ENCODE results near the gene C20orf96. TPM values are rescaled to one million over a fixed set of nuclear protein-coding genes. Genes with fewer than 3 reads are reported as not detected.
"Not testable (repeated sequence)": the region's sequence is repeated elsewhere in the genome, so short reads cannot be mapped to it uniquely, and the experiment has no call there.

Gene C20orf96, protein sequence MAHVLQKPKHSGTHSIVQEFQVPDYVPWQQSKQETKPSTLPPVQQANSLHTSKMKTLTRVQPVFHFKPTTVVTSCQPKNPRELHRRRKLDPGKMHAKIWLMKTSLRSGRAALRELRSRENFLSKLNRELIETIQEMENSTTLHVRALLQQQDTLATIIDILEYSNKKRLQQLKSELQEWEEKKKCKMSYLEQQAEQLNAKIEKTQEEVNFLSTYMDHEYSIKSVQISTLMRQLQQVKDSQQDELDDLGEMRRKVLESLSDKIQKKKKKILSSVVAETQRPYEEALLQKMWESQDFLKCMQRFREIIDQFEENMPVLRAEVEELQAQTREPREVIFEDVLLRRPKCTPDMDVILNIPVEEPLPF
- total RNA-seq, result 4.3 and 4.7 TPM in 2 replicates

DNA sequence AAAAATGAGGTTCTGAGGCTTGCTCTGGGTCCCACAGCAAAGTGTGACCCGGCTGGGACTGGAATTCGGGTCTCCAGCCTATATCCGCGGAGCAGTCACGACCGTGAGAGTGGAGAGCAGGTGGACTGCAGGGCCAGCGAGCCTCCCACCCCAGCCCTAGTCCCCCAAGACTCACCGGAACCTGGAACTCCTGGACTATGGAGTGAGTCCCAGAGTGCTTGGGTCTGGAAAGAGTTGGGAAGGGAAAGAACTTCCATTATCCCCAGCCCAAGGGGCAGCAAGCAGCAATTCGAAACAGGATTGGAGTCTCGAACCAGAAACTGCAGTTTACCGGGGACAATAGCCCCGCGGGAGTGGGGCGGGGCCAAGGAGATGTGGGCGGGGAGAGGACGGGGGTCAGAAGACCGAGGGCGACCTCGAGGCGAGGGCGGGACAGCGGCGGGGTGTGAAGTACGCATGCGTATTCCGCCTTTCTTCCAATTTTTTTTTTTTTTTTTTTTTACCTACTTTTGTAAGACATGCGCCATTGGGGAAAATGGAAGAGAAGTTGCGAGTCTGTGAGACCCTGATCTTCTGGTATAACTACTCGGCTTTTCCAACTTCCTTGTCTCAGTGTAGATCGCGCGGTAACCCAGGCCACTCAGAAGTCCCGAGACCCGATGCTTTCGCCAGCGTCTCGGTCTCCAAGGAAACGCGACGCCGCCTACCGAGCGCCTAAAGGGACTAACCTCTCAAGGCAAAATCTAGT is at the start of gene C20orf96:
Gene C20orf96, minus strand, starts transcription at position 667 of the 748 bp plus-strand sequence. Its CDS starts 140 bp downstream, at position 527.
- Mint-ChIP-seq H3K36me3 (ENCODE audit: low read depth) (peaks cover 3% of the 10 kb centered on the region), H3K27me3 (ENCODE audit: insufficient read depth) (no peaks in the 10 kb centered on the region), H3K9me3 (no peaks in the 10 kb centered on the region), H3K27ac (peak within 1 kb of the TSS; percentile 74), H3K4me1 (ENCODE audit: low read depth) (peaks cover 29% of the 10 kb centered on the region), H3K4me3 (no peak within 1 kb of the TSS)
- intact Hi-C loops (cut with micrococcal nuclease), result loop anchor here (1.0 kb wide), 3 partner anchors 8 to 34 kb away; no protein-coding TSS in a partner anchor
- DNase-seq (ENCODE audit: low spot score), result peak; percentile 81

DNA sequence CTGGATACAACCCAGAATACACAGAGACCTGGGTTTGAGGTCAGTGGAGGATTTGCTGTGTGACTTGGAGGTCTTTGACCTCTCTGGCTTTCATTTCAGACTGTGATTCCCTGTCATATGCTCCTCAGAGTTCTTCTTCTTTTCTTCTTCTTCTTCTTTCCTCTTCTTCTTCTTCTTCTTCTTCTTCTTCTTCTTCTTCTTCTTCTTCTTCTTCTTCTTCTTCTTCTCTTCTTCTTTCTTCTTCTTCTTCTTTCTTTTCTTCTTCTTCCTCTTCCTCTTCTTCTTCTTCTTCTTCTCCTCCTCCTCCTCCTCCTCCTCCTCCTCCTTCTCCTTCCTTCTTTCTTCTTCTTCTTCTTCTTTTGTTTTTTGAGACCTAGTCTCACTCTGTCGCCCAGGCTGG is 45.5 kb upstream of the C20orf96 start:
- intact Hi-C loops (cut with micrococcal nuclease); H3K4me1 Mint-ChIP-seq (ENCODE audit: low read depth); H3K4me3 Mint-ChIP-seq; H3K36me3 Mint-ChIP-seq (ENCODE audit: low read depth); H3K27me3 Mint-ChIP-seq (ENCODE audit: insufficient read depth); DNase-seq (ENCODE audit: low spot score); H3K27ac Mint-ChIP-seq; H3K9me3 Mint-ChIP-seq: not testable (repeated sequence)

DNA sequence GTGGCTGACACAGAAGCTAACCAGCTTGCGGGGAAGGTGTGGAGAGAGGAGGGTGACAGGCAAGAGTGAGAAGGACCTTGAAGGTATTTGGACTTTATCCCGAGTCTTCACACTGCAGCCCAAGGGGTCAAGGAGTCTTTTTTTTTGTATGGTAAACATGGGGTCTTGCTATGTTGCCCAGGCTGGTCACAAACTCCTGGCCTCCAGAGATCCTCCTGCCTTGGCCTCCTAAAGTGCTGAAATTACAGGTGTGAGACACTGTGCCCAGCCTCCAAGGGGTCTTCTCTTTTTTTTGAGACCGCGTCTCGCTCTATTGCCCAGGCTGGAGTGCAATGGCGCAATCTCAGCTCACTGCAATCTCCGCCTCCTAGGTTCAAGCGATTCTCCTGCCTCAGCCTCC is 44.0 kb upstream of the C20orf96 start:
- peaks cover 3% of the 10 kb centered on the region for H3K27me3 Mint-ChIP-seq (ENCODE audit: insufficient read depth)
- H3K27ac Mint-ChIP-seq, result no peak overlapping the region
- H3K9me3 Mint-ChIP-seq, result no peaks in the 10 kb centered on the region
- no peak for DNase-seq (ENCODE audit: low spot score)
- peaks cover 9% of the 10 kb centered on the region for H3K4me1 Mint-ChIP-seq (ENCODE audit: low read depth)
- H3K36me3 Mint-ChIP-seq (ENCODE audit: low read depth), result no peaks in the 10 kb centered on the region
- intact Hi-C loops (cut with micrococcal nuclease), result no loop called here
- H3K4me3 Mint-ChIP-seq, result no peak overlapping the region

DNA sequence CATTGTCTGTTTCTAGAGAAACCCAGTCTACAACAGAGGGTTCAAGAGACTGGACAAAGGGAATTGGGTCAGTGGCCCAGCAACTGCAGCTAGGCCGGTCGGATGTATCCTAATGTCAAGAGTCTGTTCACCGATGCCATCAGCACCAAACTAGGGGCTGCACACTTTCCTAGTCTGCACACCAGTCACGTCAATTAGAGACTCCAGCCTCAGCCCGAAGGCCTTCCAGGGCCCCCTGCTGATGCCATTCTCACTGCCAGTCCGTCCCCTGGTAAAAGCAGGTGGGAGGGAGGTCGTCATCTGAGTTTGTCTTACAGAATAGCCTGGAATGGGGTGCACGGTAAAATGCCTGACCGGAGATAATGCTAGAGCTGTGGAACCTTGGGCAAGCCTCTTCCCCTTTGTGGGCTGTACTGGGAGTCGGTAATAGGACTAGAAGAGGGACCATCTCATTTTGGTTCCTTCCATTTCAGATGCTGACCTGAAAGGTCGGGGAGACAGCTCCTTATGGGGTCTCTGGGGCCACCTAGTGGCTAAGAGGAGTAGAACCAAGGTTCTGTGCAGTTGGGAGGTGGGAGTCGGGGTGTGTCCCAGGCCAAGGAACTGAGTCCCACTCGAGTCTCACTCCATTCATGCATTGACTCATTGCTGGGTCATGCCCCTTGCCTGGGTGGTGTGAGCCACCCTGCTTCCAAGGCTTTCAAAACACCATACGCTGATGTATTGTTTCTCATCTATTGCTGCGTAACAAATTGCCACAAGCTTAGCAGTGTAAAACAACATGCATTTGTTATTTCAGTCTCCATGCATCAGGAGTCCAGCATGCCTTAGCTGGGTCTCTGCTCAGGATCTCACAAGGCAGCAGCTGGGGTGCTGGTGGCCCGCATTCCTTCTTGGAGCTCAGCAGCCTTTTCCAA is 39.9 kb upstream of the C20orf96 start:
- no peaks in the 10 kb centered on the region for H3K9me3 Mint-ChIP-seq
- peaks cover 18% of the 10 kb centered on the region for H3K4me1 Mint-ChIP-seq (ENCODE audit: low read depth)
- H3K27ac Mint-ChIP-seq, result no peak overlapping the region
- H3K36me3 Mint-ChIP-seq (ENCODE audit: low read depth), result peaks cover 2% of the 10 kb centered on the region
- no peak overlapping the region for H3K4me3 Mint-ChIP-seq
- peak; percentile 44 for DNase-seq (ENCODE audit: low spot score)
- intact Hi-C loops (cut with micrococcal nuclease), result loop anchor here (1.0 kb wide), 4 partner anchors 18 to 121 kb away; partner anchors contain the start of gene ZCCHC3
- peaks cover 3% of the 10 kb centered on the region for H3K27me3 Mint-ChIP-seq (ENCODE audit: insufficient read depth)

DNA sequence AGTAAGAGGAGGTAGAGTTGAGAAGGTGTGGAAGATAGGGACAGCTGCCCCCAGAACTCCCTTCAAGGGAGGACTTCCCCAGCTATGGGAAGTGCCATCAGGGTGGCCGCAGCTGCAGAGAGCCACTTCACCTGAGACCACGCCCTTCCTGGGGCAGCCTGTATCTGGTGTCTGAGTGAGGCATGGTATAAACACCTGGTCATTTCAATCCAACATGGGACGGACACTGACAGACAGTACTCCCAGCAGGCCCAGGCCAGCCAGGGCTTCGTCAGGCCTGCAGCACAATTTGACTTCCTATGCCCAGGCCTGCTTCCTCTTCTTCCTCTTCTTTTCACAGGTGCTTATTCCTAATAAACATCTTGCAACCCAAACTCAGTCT is 39.3 kb upstream of the C20orf96 start:
- H3K36me3 Mint-ChIP-seq (ENCODE audit: low read depth), result peaks cover 2% of the 10 kb centered on the region
- peaks cover 20% of the 10 kb centered on the region for H3K4me1 Mint-ChIP-seq (ENCODE audit: low read depth)
- intact Hi-C loops (cut with micrococcal nuclease), result loop anchor here (1.0 kb wide), 4 partner anchors 18 to 121 kb away; partner anchors contain the start of gene ZCCHC3
- DNase-seq (ENCODE audit: low spot score), result no peak
- no peak overlapping the region for H3K4me3 Mint-ChIP-seq
- no peak overlapping the region for H3K27ac Mint-ChIP-seq
- peaks cover 3% of the 10 kb centered on the region for H3K27me3 Mint-ChIP-seq (ENCODE audit: insufficient read depth)
- no peaks in the 10 kb centered on the region for H3K9me3 Mint-ChIP-seq

DNA sequence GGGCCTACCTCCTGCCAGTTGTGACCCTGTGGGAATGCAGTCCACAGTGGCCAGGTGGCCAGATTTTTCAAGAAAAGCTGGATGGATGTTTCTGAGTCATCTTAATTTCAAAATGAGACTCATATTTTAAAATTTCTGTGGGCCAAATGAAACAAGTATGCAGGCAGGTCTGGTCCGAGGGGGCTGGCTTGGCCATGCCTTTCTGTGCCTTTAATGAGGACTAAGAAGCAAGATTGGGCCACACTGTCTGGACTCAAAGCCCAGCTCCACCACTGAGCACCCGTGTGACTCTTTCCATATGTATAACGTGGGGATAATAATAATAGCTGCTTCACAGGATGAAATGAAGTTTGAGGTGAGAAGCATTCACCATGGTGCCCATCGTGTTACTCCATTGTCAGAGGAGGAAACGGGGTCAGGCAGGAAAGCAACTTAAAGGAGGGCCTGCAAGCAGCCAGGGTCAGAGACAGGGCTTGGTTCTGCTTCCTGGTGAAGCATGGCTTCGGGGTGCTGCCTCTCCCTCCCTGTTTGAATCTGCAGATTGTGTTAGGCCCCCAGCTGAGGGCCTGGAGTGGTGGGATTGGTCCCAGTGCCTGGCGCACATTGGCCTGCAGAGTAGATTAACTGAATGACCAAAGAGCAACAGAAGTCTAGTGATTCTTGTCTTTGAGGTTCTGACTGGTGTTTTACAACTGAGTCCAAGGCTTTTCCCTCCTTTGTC is 38.6 kb upstream of the C20orf96 start:
- Mint-ChIP-seq H3K4me3 (peak overlapping the region; percentile 76), H3K9me3 (no peaks in the 10 kb centered on the region), H3K27me3 (ENCODE audit: insufficient read depth) (peaks cover 3% of the 10 kb centered on the region), H3K27ac (no peak overlapping the region), H3K4me1 (ENCODE audit: low read depth) (peaks cover 27% of the 10 kb centered on the region), H3K36me3 (ENCODE audit: low read depth) (peaks cover 2% of the 10 kb centered on the region)
- no peak for DNase-seq (ENCODE audit: low spot score)
- intact Hi-C loops (cut with micrococcal nuclease), result no loop called here

DNA sequence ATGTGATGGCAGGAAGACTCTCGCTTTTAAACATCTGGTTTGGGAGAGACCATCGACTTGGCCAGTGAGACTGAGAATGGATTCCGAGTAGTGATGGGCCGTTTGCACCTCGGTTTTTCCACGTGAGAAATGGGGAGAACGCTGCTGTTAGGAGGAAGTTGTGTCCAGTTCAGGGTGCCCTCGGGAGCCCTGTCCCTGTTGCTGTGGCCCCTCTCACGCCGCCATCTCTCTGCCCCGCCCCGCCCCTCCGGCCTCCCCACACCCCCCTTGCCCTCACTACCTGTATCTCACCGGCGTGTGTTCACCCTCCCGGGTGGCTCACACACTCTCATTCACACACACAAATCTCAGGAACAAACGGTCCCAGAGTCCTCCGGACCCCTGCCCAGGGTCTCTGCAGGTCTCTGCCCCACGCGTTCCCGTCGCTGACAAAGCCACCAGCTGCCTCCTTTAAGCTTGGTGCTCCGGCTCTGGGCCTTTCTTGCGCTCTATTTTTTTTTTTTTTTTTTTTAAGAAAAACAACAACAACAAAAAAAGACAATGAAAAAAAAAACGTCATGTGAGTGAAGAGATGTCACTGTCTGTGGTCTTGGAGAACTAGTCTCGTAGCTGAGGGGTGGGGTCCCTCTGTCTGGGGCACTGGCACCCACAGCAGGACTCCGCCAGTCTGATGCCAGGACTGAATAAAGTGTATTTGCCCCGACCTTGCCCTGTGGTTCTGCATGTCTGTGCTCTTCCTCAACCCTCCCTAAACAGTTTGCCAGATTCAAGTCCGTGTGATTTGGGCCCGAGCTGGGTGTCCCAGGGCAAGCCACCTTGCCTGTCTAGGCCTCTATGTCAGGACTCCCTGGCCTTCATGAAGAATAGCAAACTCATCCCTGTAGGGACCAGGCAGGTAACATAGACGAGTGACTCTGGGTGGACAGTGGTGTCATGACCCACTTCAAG is 37.8 kb upstream of the C20orf96 start:
- peak overlapping the region; percentile 76 for H3K4me3 Mint-ChIP-seq
- peaks cover 34% of the 10 kb centered on the region for H3K4me1 Mint-ChIP-seq (ENCODE audit: low read depth)
- H3K27ac Mint-ChIP-seq, result peak overlapping the region; percentile 74
- H3K27me3 Mint-ChIP-seq (ENCODE audit: insufficient read depth), result peaks cover 8% of the 10 kb centered on the region
- intact Hi-C loops (cut with micrococcal nuclease), result no loop called here
- no peaks in the 10 kb centered on the region for H3K9me3 Mint-ChIP-seq
- no peak for DNase-seq (ENCODE audit: low spot score)
- H3K36me3 Mint-ChIP-seq (ENCODE audit: low read depth), result peaks cover 2% of the 10 kb centered on the region

DNA sequence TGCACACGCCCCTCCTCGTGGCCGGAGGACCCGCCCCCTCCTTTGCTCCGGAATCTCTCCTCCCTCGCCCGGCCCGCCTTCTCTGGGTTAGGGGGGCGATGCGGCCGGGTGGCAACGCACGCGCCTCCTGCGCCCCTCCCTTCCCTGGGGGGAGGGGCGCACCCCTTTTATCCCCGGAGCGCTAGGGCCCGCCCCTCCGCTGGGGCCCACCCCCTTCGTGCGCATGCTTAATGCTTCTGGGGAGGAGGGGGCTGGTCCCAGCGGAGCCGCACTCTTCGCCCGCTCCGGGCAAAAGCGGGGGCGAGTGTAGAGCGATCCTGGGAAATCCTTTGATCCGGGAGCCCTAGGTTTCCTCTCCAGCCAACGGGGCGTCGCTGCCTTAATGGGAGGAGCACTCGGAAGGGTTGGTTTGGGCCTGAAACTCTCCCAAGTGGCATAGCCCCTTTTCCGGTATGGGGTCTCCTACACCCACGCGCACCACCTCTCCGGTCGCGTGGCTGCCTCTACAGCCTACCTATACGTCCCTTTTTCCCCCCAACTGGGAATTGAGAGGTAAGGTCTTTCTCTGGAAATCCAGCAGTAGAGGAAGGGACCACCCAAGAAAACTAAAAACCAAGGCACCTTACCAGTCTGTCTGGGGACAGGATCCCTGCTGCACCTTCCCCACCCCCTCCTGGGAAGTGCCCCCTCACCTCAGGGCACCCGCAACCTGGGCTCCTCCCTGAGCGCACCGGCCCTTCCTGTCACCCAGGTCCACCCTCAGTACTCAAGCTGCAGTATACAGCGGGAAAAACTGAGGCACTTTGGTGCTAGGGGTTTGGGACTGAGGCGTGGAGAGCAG is 36.9 kb upstream of the C20orf96 start:
- no peaks in the 10 kb centered on the region for H3K9me3 Mint-ChIP-seq
- H3K36me3 Mint-ChIP-seq (ENCODE audit: low read depth), result peaks cover 2% of the 10 kb centered on the region
- H3K4me1 Mint-ChIP-seq (ENCODE audit: low read depth), result peaks cover 34% of the 10 kb centered on the region
- H3K4me3 Mint-ChIP-seq, result peak overlapping the region; percentile 68
- H3K27ac Mint-ChIP-seq, result peak overlapping the region; percentile 48
- peaks cover 5% of the 10 kb centered on the region for H3K27me3 Mint-ChIP-seq (ENCODE audit: insufficient read depth)
- peak; percentile 64 for DNase-seq (ENCODE audit: low spot score)
- intact Hi-C loops (cut with micrococcal nuclease), result no loop called here

DNA sequence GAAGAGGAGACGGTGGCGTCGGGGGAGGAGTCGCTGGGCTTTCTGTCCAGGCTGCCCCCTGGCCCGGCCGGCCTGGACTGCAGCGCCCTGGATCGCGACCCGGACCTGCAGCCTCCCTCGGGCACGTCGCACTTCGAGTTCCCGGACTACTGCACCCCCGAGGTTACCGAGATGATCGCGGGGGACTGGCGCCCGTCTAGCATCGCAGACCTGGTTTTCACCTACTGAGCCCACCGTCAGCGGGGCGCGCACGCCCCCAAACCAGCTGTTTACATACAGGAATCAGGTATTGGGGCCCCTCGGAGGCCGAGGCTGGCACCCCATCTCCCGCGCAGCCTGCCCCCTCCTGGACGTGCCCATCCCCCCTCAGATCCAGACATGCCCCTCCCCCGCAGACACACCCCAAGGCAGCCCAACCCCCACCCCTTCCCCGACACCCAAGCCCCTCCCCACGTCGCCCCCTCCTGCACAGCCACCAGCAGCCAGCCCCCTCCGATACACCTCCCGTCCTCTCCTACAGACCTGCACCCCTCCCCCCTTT is 36.2 kb upstream of the C20orf96 start:
- Mint-ChIP-seq H3K27me3 (ENCODE audit: insufficient read depth) (peaks cover 6% of the 10 kb centered on the region), H3K4me3 (peak overlapping the region; percentile 68), H3K4me1 (ENCODE audit: low read depth) (peaks cover 34% of the 10 kb centered on the region), H3K27ac (peak overlapping the region; percentile 48), H3K9me3 (no peaks in the 10 kb centered on the region), H3K36me3 (ENCODE audit: low read depth) (peaks cover 2% of the 10 kb centered on the region)
- intact Hi-C loops (cut with micrococcal nuclease), result no loop called here
- DNase-seq (ENCODE audit: low spot score), result no peak

DNA sequence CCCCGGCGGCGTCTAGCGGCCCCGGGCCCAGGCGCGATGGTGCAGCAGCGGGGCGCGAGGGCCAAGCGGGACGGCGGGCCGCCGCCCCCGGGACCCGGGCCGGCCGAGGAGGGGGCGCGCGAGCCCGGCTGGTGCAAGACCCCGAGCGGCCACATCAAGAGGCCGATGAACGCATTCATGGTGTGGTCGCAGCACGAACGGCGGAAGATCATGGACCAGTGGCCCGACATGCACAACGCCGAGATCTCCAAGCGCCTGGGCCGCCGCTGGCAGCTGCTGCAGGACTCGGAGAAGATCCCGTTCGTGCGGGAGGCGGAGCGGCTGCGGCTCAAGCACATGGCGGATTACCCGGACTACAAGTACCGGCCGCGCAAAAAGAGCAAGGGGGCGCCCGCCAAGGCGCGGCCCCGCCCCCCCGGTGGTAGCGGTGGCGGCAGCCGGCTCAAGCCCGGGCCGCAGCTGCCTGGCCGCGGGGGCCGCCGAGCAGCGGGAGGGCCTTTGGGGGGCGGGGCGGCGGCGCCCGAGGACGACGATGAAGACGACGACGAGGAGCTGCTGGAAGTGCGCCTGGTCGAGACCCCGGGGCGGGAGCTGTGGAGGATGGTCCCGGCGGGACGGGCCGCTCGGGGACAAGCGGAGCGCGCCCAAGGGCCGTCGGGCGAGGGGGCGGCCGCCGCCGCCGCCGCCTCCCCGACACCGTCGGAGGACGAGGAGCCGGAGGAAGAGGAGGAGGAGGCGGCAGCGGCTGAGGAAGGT is 35.5 kb upstream of the C20orf96 start:
- peak overlapping the region; percentile 78 for H3K4me3 Mint-ChIP-seq
- no peaks in the 10 kb centered on the region for H3K9me3 Mint-ChIP-seq
- peaks cover 2% of the 10 kb centered on the region for H3K36me3 Mint-ChIP-seq (ENCODE audit: low read depth)
- H3K27me3 Mint-ChIP-seq (ENCODE audit: insufficient read depth), result peaks cover 6% of the 10 kb centered on the region
- H3K27ac Mint-ChIP-seq, result peak overlapping the region; percentile 79
- intact Hi-C loops (cut with micrococcal nuclease), result loop anchor here (1.0 to 2.0 kb wide), 5 partner anchors 16 to 217 kb away; partner anchors contain the start of genes CSNK2A1, RBCK1 and ZCCHC3
- peak; percentile 26 for DNase-seq (ENCODE audit: low spot score)
- peaks cover 34% of the 10 kb centered on the region for H3K4me1 Mint-ChIP-seq (ENCODE audit: low read depth)

Measured in activated T-helper 1 cell treated with anti-CD3 and anti-CD28 coated beads, Interleukin-12 subunit alpha, Interleukin-12 subunit beta, Interleukin-2, Interleukin-4 antibody, amounts not matched to agents 30 ng/mL and 10 ng/mL and 1 ng/mL, durations not matched to agents 14 hours and 24 hours and 36 hours (primary cell).